ENCODE measurements around the gene BCL3. TPM values are rescaled to one million over a fixed set of nuclear protein-coding genes. Genes with fewer than 3 reads are reported as not detected.

The BCL3 gene
- total RNA-seq, 2 donors from 2014 or later: 1.8 to 6.2 TPM

DNA sequence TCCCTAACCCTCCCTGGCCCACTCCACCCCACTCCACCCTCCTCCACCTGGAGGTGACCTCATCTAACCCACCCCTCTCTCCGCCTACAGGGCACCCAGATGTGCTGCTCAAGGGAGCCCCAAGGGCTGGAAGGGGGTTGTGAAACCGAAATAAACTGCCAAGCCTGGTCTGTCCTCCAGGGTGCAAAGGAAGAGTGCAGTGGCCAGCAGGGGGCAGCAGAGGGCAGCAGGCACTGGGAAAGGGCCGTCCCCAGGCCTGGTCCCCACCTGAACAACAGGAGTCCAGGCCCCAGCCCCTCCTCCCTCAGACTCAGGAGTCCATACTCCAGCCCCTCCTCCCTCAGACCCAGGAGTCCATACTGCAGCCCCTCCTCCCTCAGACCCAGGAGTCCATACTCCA lies 52.0 kb downstream of the BCL3 start:
- no peaks in the 10 kb centered on the region for H3K36me3 ChIP-seq (ENCODE audit: control insufficient read depth, insufficient read depth, low read length)
- H3K4me3 ChIP-seq (ENCODE audit: low read length): no peak overlapping the region
- peaks cover 20% of the 10 kb centered on the region for H3K4me1 Mint-ChIP-seq
- H3K27ac ChIP-seq (ENCODE audit: low read depth, low read length): no peak overlapping the region
- TF ChIP-seq, protein P1, sequence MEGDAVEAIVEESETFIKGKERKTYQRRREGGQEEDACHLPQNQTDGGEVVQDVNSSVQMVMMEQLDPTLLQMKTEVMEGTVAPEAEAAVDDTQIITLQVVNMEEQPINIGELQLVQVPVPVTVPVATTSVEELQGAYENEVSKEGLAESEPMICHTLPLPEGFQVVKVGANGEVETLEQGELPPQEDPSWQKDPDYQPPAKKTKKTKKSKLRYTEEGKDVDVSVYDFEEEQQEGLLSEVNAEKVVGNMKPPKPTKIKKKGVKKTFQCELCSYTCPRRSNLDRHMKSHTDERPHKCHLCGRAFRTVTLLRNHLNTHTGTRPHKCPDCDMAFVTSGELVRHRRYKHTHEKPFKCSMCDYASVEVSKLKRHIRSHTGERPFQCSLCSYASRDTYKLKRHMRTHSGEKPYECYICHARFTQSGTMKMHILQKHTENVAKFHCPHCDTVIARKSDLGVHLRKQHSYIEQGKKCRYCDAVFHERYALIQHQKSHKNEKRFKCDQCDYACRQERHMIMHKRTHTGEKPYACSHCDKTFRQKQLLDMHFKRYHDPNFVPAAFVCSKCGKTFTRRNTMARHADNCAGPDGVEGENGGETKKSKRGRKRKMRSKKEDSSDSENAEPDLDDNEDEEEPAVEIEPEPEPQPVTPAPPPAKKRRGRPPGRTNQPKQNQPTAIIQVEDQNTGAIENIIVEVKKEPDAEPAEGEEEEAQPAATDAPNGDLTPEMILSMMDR (conservative IDR thresholded peaks at IDR 0.05): peak; percentile 98
- no peaks in the 10 kb centered on the region for H3K4me1 ChIP-seq (ENCODE audit: control insufficient read depth, insufficient read depth, low read length)
- no peaks in the 10 kb centered on the region for H3K27me3 ChIP-seq (ENCODE audit: control insufficient read depth, insufficient read depth, low read length, poor library complexity, severe bottlenecking)
- peaks cover 30% of the 10 kb centered on the region for H3K27me3 Mint-ChIP-seq (ENCODE audit: insufficient read depth)
- WGBS, 2 experiments (ENCODE audit: insufficient coverage in 1 of 2, insufficient read length in 1 of 2): 25% methylated on average over 3 of the region's 3 CpGs; no CpG with 5 or more reads in 1 of the 2 experiments
- peaks cover 11% of the 10 kb centered on the region for H3K36me3 Mint-ChIP-seq (ENCODE audit: low read depth)
- no peaks in the 10 kb centered on the region for H3K9me3 ChIP-seq (ENCODE audit: control insufficient read depth, low read length)
- no peak overlapping the region for H3K9ac ChIP-seq (ENCODE audit: extremely low read depth, low read length, poor library complexity, severe bottlenecking)
- DNase-seq: peak; percentile 98
- H3K4me3 Mint-ChIP-seq: no peak overlapping the region
- H3K27ac Mint-ChIP-seq: peak overlapping the region; percentile 17
- H3K9me3 Mint-ChIP-seq: peaks cover 1% of the 10 kb centered on the region

- Histone ChIP-seq H3K27me3 (ENCODE audit: control insufficient read depth, insufficient read depth, low read length, poor library complexity, severe bottlenecking) (no peaks in the 10 kb centered on the region), H3K4me1 (ENCODE audit: control insufficient read depth, insufficient read depth, low read length) (peaks cover 4% of the 10 kb centered on the region), H3K36me3 (ENCODE audit: control insufficient read depth, insufficient read depth, low read length) (no peaks in the 10 kb centered on the region), H3K9ac (ENCODE audit: extremely low read depth, low read length, poor library complexity, severe bottlenecking) (no peak overlapping the region), H3K4me3 (ENCODE audit: low read length) (no peak overlapping the region), H3K9me3 (ENCODE audit: control insufficient read depth, low read length) (no peaks in the 10 kb centered on the region), H3K27ac (ENCODE audit: low read depth, low read length) (no peak overlapping the region)
- no peak overlapping the region for H3K27ac Mint-ChIP-seq
- peaks cover 44% of the 10 kb centered on the region for H3K27me3 Mint-ChIP-seq (ENCODE audit: insufficient read depth)
- H3K4me1 Mint-ChIP-seq: peaks cover 15% of the 10 kb centered on the region
- 92 to 93% methylated on average over 10 to 13 of the region's 13 CpGs for WGBS, 2 experiments (ENCODE audit: insufficient coverage in 1 of 2, insufficient read length in 1 of 2)
- H3K4me3 Mint-ChIP-seq: no peak overlapping the region
- peaks cover 2% of the 10 kb centered on the region for H3K36me3 Mint-ChIP-seq (ENCODE audit: low read depth)
- no peak for DNase-seq
- TF ChIP-seq, protein P1 (conservative IDR thresholded peaks at IDR 0.05): no peak
- H3K9me3 Mint-ChIP-seq: no peaks in the 10 kb centered on the region
Observed at GRCh38 chr19:44803442-44804428, 55.2 kb downstream of the BCL3 start.

DNA sequence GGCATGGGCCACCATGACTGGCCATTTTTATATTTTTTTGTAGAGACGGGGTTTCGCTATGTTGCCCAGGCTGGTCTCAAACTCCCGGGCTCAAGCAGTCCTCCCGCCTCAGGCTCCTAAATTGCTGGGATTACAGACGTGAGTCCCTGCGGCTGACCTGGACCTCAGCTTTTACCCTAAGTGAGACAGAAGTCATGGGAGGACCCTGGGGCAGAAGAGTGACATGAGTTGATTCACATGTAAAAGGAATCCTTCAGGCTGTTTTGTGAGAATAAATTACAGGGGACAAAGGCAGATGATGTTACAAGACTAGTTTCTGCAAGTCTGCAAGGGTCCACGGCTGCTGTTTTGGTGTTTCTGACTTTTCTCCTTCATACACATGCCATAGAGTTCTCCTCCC lies 57.8 kb downstream of the BCL3 start:
- peaks cover 51% of the 10 kb centered on the region for H3K27me3 Mint-ChIP-seq (ENCODE audit: insufficient read depth)
- no peak overlapping the region for H3K27ac Mint-ChIP-seq
- no peaks in the 10 kb centered on the region for H3K36me3 ChIP-seq (ENCODE audit: control insufficient read depth, insufficient read depth, low read length)
- H3K4me3 ChIP-seq (ENCODE audit: low read length): no peak overlapping the region
- no peak overlapping the region for H3K27ac ChIP-seq (ENCODE audit: low read depth, low read length)
- 82 to 88% methylated on average over 6 to 7 of the region's 7 CpGs for WGBS, 2 experiments (ENCODE audit: insufficient coverage in 1 of 2, insufficient read length in 1 of 2)
- H3K4me1 ChIP-seq (ENCODE audit: control insufficient read depth, insufficient read depth, low read length): peaks cover 4% of the 10 kb centered on the region
- H3K27me3 ChIP-seq (ENCODE audit: control insufficient read depth, insufficient read depth, low read length, poor library complexity, severe bottlenecking): no peaks in the 10 kb centered on the region
- no peaks in the 10 kb centered on the region for H3K9me3 Mint-ChIP-seq
- peaks cover 12% of the 10 kb centered on the region for H3K4me1 Mint-ChIP-seq
- H3K9me3 ChIP-seq (ENCODE audit: control insufficient read depth, low read length): no peaks in the 10 kb centered on the region
- no peak overlapping the region for H3K9ac ChIP-seq (ENCODE audit: extremely low read depth, low read length, poor library complexity, severe bottlenecking)
- no peak for DNase-seq
- no peak overlapping the region for H3K4me3 Mint-ChIP-seq
- TF ChIP-seq, protein P1 (conservative IDR thresholded peaks at IDR 0.05): no peak
- no peaks in the 10 kb centered on the region for H3K36me3 Mint-ChIP-seq (ENCODE audit: low read depth)

Measured in endodermal cell (in vitro differentiated cells).